ENCODE data around the gene PROM2.

The PROM2 gene

DNA sequence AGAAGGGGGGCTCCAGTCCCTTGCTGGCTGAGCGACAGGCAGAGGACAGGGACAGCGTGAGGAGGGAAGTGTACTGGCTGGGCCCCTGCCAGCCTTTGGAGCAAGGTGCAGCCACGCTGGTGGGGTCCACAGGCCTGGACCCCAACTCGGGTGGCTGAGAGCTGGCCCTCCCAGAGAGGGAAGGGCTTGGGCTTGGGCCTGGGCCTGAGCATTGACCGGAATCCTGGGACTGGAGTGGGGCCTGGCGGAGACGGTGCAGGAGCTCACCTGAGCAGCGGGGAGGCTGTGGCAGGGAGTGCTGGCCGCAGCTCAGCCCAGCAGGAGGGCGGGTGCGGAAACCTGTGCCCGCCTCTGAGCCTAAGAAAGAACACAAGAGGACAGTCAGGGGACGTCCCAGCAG, 50.8 kb downstream of the PROM2 start:
- DNase-seq = no peak

DNA sequence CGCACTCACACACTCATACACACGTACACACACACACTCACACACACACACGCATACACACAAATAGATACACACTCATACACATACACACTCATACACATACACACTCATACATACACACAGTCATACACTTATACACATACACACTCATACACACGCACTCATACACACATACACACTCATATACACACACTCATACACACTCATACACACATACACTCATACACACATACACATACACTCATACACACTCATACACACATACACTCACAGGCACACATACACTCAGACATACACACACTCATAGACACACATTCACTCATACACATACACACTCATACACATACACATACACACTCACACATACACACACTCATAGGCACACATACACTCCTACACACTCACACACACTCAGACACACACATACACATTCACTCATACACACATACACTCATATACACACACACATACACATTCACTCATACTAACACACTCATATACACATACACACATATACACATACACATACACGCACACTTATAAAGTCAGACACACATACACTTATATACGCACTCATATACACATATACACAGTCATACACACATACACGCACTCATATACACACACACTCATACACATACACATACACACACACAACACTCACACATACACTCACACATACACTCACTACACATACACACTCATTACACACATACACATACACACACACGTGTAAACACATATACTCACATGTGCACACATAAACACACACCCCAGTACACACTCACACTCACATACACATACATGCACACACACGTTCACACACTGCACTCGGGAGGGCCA, 51.6 kb downstream of the PROM2 start:
- no peak for DNase-seq

GRCh38 chr2:95326433-95327140, 52.3 kb downstream of the PROM2 start:
- DNase-seq = no peak

- DNase-seq = no peak
These were observed 53.6 kb downstream of the PROM2 start for GRCh38 chr2:95327861-95328260.

DNA sequence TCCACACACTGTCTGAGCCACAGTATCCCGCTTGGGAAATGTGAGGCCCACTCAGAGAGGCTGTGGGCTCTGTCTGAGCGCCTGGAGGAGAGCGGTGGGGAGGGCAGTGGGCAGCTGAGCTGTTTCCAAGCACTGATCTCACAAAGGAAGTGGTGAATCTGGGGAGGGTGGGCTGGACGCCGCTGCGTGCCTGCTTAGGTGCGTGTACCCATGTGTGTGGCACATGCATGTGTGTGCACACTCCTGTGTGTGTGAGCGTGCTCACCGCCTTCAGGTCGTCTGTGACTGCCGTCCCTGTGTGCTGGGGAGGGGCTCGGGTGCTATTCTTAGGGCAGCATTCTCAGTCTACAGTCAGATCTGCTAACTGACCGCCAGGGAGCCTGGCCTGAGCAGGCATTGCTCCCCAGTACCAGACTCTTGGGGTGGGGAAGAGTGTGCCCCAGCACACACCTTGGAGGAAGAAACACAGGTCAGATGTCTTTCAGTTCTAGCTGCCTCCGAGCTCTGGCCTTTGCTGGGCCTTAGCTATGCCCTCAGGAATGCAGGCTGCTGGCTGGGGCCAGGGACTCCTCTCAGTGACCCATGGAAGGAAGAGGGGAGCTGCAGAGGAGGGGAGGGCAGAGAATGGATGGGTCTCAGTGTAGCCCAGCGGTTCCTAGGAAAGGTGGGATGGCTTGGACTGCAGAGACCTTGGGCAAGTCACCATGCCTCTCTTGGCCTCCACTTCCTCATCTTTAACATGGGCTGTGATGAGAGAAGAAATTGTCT, 54.3 kb downstream of the PROM2 start:
- DNase-seq = no peak

DNA sequence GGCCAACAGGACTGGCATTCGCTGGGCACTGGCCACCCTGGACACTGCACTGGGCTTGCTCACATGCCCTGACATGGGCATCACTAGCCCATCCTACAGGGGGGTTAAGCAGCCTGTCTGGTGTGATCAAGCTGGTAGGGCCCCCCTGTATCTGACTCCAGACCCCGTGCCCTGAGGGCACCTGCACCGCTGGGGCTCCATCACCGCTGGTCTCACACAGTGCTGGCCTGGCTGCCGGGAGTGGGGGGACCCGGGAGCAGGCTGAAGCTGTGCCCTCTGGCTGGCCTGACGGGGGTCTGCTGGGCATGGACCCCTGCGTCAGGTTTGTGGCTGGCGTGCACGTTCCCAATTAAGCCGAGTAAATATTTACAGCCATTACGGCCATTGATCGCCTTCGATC, 55.2 kb downstream of the PROM2 start:
- DNase-seq = no peak

- no peak for DNase-seq
These were observed 55.9 kb downstream of the PROM2 start for GRCh38 chr2:95329891-95330793.

GRCh38 chr2:95330794-95331338, 56.6 kb downstream of the PROM2 start:
- DNase-seq = no peak

DNA sequence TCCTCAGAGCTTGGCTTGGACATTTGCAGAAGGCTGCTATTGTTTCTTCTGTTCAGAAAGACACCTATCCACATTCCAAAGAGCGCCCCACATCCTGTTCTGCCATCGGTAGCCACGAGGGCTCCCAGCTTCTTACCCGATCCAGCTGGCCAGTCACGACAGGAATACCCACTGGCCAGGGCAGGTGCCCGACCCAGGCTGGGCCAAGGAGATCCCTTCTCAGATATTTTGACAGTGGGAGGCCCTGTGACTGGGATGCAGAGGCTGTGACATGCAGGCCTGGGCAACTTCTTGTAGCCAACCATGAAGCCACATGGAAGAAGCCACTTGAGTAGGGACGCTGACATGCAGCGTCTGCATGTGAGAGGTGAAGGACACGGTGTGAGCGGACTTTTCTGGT, 57.4 kb downstream of the PROM2 start:
- DNase-seq = no peak

DNA sequence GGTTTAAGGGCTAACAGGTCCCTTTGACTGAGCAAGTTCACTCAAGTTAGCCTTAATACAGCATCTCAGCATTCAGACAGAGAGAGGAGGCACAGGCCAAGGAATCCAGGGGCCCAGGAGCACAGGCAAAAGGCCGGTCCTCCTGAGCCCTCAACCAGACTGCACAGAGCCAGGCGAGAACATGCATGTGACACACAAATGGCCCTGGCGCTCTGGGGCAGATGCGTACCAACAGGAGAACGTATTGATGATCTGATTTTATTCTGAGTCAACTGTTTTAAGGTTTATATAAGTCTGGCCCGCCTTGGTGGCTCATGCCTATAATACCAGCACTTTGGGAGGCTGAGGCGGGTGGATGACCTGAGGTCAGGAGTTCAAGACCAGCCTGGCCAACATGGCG, 57.8 kb downstream of the PROM2 start:
- no peak for DNase-seq

- no peak for DNase-seq
These were observed 58.8 kb downstream of the PROM2 start for GRCh38 chr2:95333056-95333455.

DNA sequence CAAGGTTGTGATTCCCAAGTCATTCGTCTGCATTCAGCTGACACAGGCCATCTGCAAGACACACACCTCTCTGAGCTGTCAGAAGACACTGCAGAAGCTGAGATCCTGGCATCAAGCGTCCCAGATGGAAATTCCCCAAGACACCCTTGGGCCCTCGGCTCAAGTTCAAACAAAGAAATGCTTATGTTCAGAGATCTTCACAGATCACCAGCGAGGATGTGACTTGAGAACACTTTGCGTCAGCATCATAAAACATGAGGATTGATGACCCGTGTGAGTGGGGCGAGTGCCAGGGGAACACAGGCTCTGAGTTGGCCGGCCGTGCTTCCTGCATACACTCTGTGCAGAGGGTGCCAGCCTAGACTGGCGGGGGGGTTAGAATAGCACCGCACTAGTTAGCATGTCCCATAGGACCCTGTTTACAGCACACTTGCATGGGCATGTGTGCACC, 59.7 kb downstream of the PROM2 start:
- no peak for DNase-seq

- no peak for DNase-seq
These were observed 60.8 kb downstream of the PROM2 start for GRCh38 chr2:95334916-95335641.

DNA sequence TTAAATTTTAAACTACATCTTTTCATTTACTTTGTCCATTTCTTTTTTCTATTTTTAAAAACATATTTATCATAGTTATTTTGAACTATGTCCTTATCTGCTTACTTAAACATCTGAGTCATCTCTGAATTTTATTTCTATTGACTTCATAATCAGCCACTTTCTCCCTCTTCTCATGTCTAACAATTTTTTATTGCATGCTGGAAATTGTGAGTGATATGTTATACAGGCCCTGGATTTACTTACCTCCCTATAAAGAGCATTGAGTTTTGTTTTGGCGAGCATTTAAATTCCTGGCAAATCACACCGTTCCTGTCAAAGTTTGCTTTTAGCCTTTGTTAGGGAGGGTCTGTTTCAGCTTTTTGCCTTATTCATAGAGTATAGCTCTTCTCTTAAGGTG, 62.2 kb downstream of the PROM2 start:
- DNase-seq = no peak

- no peak for DNase-seq
These were observed 63.6 kb downstream of the PROM2 start for GRCh38 chr2:95337829-95338228.
